HCT116 (cell line): ENCODE results near the gene ZNF536. TPM values are rescaled to one million over a fixed set of nuclear protein-coding genes. Genes with fewer than 3 reads are reported as not detected.

Experiments used
- ATAC-seq: fragments of 200-7000 bp; cut with Tn5 transposase; 2 replicates; pipeline ENCODE4 v1.9.1; 2020; ENCODE audit warnings: mild to moderate bottlenecking, moderate library complexity
- BruUV-seq: library from RNA; stranded (reverse); fragments of 400-500 nt; replicated peaks from 2 replicates; lab custom pipeline; 2021; lab: Mats Ljungman, UMichigan
- CTCF ChIA-PET: fragments of 300-600 bp; sonication (Branson Sonifier 250); formaldehyde crosslinking; loops from one replicate; lab custom pipeline; 2021; ENCODE audit warnings: antibody characterized with exemption; lab: Charles Lee
- POLR2A ChIA-PET: fragments of 300-600, 350-600 bp; sonication (Branson Sonifier 250); formaldehyde crosslinking; loops from one replicate; lab custom pipeline; 2021; ENCODE audit warnings: antibody characterized with exemption; lab: Charles Lee
- RAD21 ChIA-PET, 2 experiments: fragments of 300-600 bp; sonication (Branson Sonifier 250); formaldehyde crosslinking; loops; one replicate each; lab custom pipeline; 2023; ENCODE audit warnings: low total read pairs in 2 of 2; ENCODE audit not compliant: uncharacterized antibody in 2 of 2, unreplicated experiment in 2 of 2, low non-redundant PET in 1 of 2; lab: Charles Lee
- DNase-seq: peaks from one replicate; pipeline ENCODE4 v3.0.0-alpha.2; 2010; ENCODE audit warnings: low read depth, low spot score
- H2AFZ ChIP-seq: fragments of 200-600 bp; shearing (Covaris generic), sonication (generic); 2 replicates; pipeline ENCODE4 v1.6.1; 2017; ENCODE audit warnings: low read depth, mixed run types, mixed read lengths, antibody characterized with exemption, low read length; ENCODE audit not compliant: poor library complexity, severe bottlenecking
- H3K27ac ChIP-seq: 2 replicates; pipeline ENCODE4 v1.5.1; 2012; ENCODE audit warnings: low read depth, low read length
- H3K27me3 ChIP-seq: fragments of 200-600 bp; sonication (generic); 2 replicates; pipeline ENCODE4 v1.6.1; 2016; ENCODE audit warnings: mixed run types, low read length, mixed read lengths; ENCODE audit not compliant: insufficient read depth
- H3K36me3 ChIP-seq, 2 experiments: fragments of 200-500 bp in 1 of 2; fragments of 200-600 bp in 1 of 2; sonication (Bioruptor generic) in 1 of 2; sonication (generic) in 1 of 2; 2 replicates each; pipeline versions ENCODE4 v1.5.1 to v1.6.1; 2014 to 2016; ENCODE audit warnings: low read length in 2 of 2, inconsistent platforms in 1 of 2, mixed read lengths in 1 of 2, mixed run types in 1 of 2; ENCODE audit not compliant: insufficient read depth in 2 of 2, control insufficient read depth in 1 of 2
- H3K4me1 ChIP-seq, 2 experiments: fragments of 200-600 bp in 1 of 2; sonication (generic) in 1 of 2; 2 replicates each; pipeline versions ENCODE4 v1.5.1 to v1.6.1; 2012 to 2017; ENCODE audit warnings: low read length in 2 of 2, inconsistent platforms in 1 of 2, mild to moderate bottlenecking in 1 of 2, mixed read lengths in 1 of 2, mixed run types in 1 of 2, moderate library complexity in 1 of 2; ENCODE audit not compliant: insufficient read depth in 2 of 2, control insufficient read depth in 1 of 2
- H3K4me2 ChIP-seq: fragments of 200-600 bp; sonication (generic); 2 replicates; pipeline ENCODE4 v1.6.1; 2017; ENCODE audit warnings: mixed run types, low read length, mixed read lengths
- H3K4me3 ChIP-seq, 2 experiments: fragments of 200-600 bp in 1 of 2; sonication (generic) in 1 of 2; replicated peaks in 1 of 2; 2 replicates each; pipeline ENCODE4 v1.5.1; 2011 to 2016; ENCODE audit warnings: low read length in 2 of 2, control low read depth in 1 of 2, low read depth in 1 of 2, mild to moderate bottlenecking in 1 of 2, mixed read lengths in 1 of 2, mixed run types in 1 of 2
- H3K79me2 ChIP-seq: fragments of 200-600 bp; sonication (generic); 2 replicates; pipeline ENCODE4 v1.6.1; 2017; ENCODE audit warnings: mild to moderate bottlenecking, mixed run types, low read length, moderate library complexity, mixed read lengths; ENCODE audit not compliant: insufficient read depth
- H3K9ac ChIP-seq: fragments of 200-600 bp; sonication (generic); 2 replicates; pipeline ENCODE4 v1.6.1; 2016; ENCODE audit warnings: low read length, mixed read lengths
- H3K9me2 ChIP-seq: fragments of 200-600 bp; sonication (generic), shearing (Covaris generic); 2 replicates; pipeline ENCODE4 v1.6.1; 2017; ENCODE audit warnings: mixed run types, mild to moderate bottlenecking, moderate library complexity; ENCODE audit not compliant: insufficient read depth
- H3K9me3 ChIP-seq, 2 experiments: fragments of 200-500 bp in 1 of 2; fragments of 200-600 bp in 1 of 2; sonication (Bioruptor generic) in 1 of 2; sonication (generic) in 1 of 2; 2 replicates each; pipeline ENCODE4 v1.6.1; 2014 to 2017; ENCODE audit warnings: low read length in 2 of 2, mixed read lengths in 2 of 2, inconsistent platforms in 1 of 2, low read depth in 1 of 2, mild to moderate bottlenecking in 1 of 2, mixed run types in 1 of 2, moderate library complexity in 1 of 2; ENCODE audit not compliant: control insufficient read depth in 1 of 2, insufficient read depth in 1 of 2
- H4K20me1 ChIP-seq: fragments of 200-600 bp; sonication (generic), shearing (Covaris generic); 2 replicates; pipeline ENCODE4 v1.6.1; 2017; ENCODE audit warnings: mixed run types, mild to moderate bottlenecking, moderate library complexity; ENCODE audit not compliant: insufficient read depth
- ATF3 ChIP-seq: IDR thresholded peaks from 2 replicates; pipeline ENCODE4 v1.6.1; 2012
- CBX3 ChIP-seq: IDR thresholded peaks from 2 replicates; pipeline ENCODE4 v1.6.1; 2012; ENCODE audit warnings: low read depth
- CEBPB ChIP-seq: IDR thresholded peaks from 2 replicates; pipeline ENCODE4 v1.6.1; 2012; ENCODE audit warnings: low read depth
- EGR1 ChIP-seq: IDR thresholded peaks from 2 replicates; pipeline ENCODE4 v1.6.1; 2012; ENCODE audit warnings: low read depth
- ELF1 ChIP-seq: IDR thresholded peaks from 2 replicates; pipeline ENCODE4 v1.6.1; 2012; ENCODE audit warnings: low read depth, borderline replicate concordance
- EZH2 ChIP-seq: fragments of 200-600 bp; sonication (generic); IDR thresholded peaks from 2 replicates; pipeline ENCODE4 v1.6.1; 2017; ENCODE audit warnings: antibody characterized with exemption, mixed run types
- FOSL1 ChIP-seq: IDR thresholded peaks from 2 replicates; pipeline ENCODE4 v1.6.1; 2012; ENCODE audit warnings: low read depth
- JUND ChIP-seq: IDR thresholded peaks from 2 replicates; pipeline ENCODE4 v1.6.1; 2012
- MAX ChIP-seq: IDR thresholded peaks from 2 replicates; pipeline ENCODE4 v1.6.1; 2012
- POLR2AphosphoS5 ChIP-seq: IDR thresholded peaks from 2 replicates; pipeline ENCODE4 v1.6.1; 2011; ENCODE audit warnings: mild to moderate bottlenecking, low read depth, low read length, moderate library complexity
- RAD21 ChIP-seq: IDR thresholded peaks from 2 replicates; pipeline ENCODE4 v1.6.1; 2012; ENCODE audit warnings: low read depth, mild to moderate bottlenecking
- REST ChIP-seq: IDR thresholded peaks from 2 replicates; pipeline ENCODE4 v1.6.1; 2012; ENCODE audit warnings: low read depth
- SIN3A ChIP-seq: IDR thresholded peaks from 2 replicates; pipeline ENCODE4 v1.6.1; 2012; ENCODE audit warnings: low read depth
- SP1 ChIP-seq: IDR thresholded peaks from 2 replicates; pipeline ENCODE4 v1.6.1; 2012; ENCODE audit warnings: low read depth
- SRF ChIP-seq: IDR thresholded peaks from 2 replicates; pipeline ENCODE4 v1.6.1; 2012; ENCODE audit warnings: low read depth
- YY1 ChIP-seq: IDR thresholded peaks from 2 replicates; pipeline ENCODE4 v1.6.1; 2011; ENCODE audit warnings: low read length, low read depth, moderate library complexity, mild to moderate bottlenecking; ENCODE audit not compliant: insufficient replicate concordance; ENCODE audit errors: extremely low read depth
- ZFX ChIP-seq: fragments of 450-650 bp; IDR thresholded peaks from 2 replicates; pipeline ENCODE4 v1.6.1; 2017
- ZNF274 ChIP-seq: fragments of 200-500 bp; sonication (Bioruptor generic); IDR thresholded peaks from 2 replicates; pipeline ENCODE4 v1.6.1; 2014; ENCODE audit warnings: mild to moderate bottlenecking, low read depth, low read length, inconsistent platforms
- intact Hi-C: fragments of 100-400 bp; cut with micrococcal nuclease; formaldehyde crosslinking; loops from 2 replicates; pipeline ENCODE4 v1.10.0; 2022
- total RNA-seq: library from RNA; stranded (reverse); gene quantifications from one replicate; pipeline ENCODE4 v1.2.1, GENCODE V29; 2021; ENCODE audit not compliant: unreplicated experiment

ZNF536 gene
- total RNA-seq, 1 experiment from 2014 or later = not detected

GRCh38 chr19:30351774-30352173, 20.4 kb upstream of the ZNF536 start:
- no peaks in the 10 kb centered on the region for H3K36me3 ChIP-seq
- no peak overlapping the region for H2AFZ ChIP-seq
- no peak overlapping the region for H3K27ac ChIP-seq
- H3K4me3 ChIP-seq = no peak overlapping the region
- ChIA-PET POLR2A (no interaction called here), RAD21 (no interaction called here), CTCF (no interaction called here)
- H3K27me3 ChIP-seq = peaks cover 38% of the 10 kb centered on the region
- no peaks in the 10 kb centered on the region for H3K9me2 ChIP-seq
- no peak for DNase-seq
- no peaks in the 10 kb centered on the region for H3K4me1 ChIP-seq
- no peak for TF ChIP-seq EZH2
- TF ChIP-seq CEBPB = no peak
- TF ChIP-seq EGR1 = no peak
- no peak for TF ChIP-seq ATF3
- TF ChIP-seq SRF = no peak
- no peak for TF ChIP-seq MAX
- no peak for TF ChIP-seq CBX3
- TF ChIP-seq ZFX = no peak
- ATAC-seq = no peak
- H3K79me2 ChIP-seq = no peaks in the 10 kb centered on the region
- H3K4me2 ChIP-seq = no peak overlapping the region
- H4K20me1 ChIP-seq = no peaks in the 10 kb centered on the region
- intact Hi-C loops = no loop called here
- no peak overlapping the region for H3K9ac ChIP-seq
- BruUV-seq = no TSS peak
- H3K9me3 ChIP-seq = no peaks in the 10 kb centered on the region

GRCh38 chr19:30353394-30353945, 18.7 kb upstream of the ZNF536 start:
- POLR2A ChIA-PET = no interaction called here
- peaks cover 38% of the 10 kb centered on the region for H3K27me3 ChIP-seq
- intact Hi-C loops = no loop called here
- H3K9me2 ChIP-seq = no peaks in the 10 kb centered on the region
- H2AFZ ChIP-seq = no peak overlapping the region
- no peaks in the 10 kb centered on the region for H3K79me2 ChIP-seq
- no peak for ATAC-seq
- H3K4me2 ChIP-seq = no peak overlapping the region
- H3K4me3 ChIP-seq = no peak overlapping the region
- RAD21 ChIA-PET = no interaction called here
- DNase-seq = no peak
- H3K27ac ChIP-seq = no peak overlapping the region
- no peak overlapping the region for H3K9ac ChIP-seq
- no peaks in the 10 kb centered on the region for H3K36me3 ChIP-seq
- no peaks in the 10 kb centered on the region for H3K4me1 ChIP-seq
- TF ChIP-seq ELF1 (no peak), JUND (no peak), ZNF274 (no peak), FOSL1 (no peak), YY1 (no peak), ZFX (no peak), MAX (no peak), ATF3 (no peak), SIN3A (no peak), POLR2AphosphoS5 (no peak), RAD21 (no peak), SRF (no peak), SP1 (no peak), EGR1 (no peak), REST (no peak)
- no peaks in the 10 kb centered on the region for H3K9me3 ChIP-seq
- H4K20me1 ChIP-seq = no peaks in the 10 kb centered on the region
- CTCF ChIA-PET = no interaction called here
- no TSS peak for BruUV-seq
